Stimulated activated CD4-positive, alpha-beta T cell treated with anti-CD3 and anti-CD28 coated beads, TNF-alpha, amount 100 ng/mL, for 24 hours (primary cell): Measurements from ENCODE around the gene HINFP.
A peak's percentile ranks its signal among the peaks of the same experiment; 100 is the strongest.
"Not testable (repeated sequence)": the region's sequence is repeated elsewhere in the genome, so short reads cannot be mapped to it uniquely, and the experiment has no call there.

Experiments used
- DNase-seq, 3 experiments: peaks; one replicate each; pipeline ENCODE4 v3.0.0-alpha.2; 2020; ENCODE audit warnings: low read depth in 3 of 3

The HINFP gene

DNA sequence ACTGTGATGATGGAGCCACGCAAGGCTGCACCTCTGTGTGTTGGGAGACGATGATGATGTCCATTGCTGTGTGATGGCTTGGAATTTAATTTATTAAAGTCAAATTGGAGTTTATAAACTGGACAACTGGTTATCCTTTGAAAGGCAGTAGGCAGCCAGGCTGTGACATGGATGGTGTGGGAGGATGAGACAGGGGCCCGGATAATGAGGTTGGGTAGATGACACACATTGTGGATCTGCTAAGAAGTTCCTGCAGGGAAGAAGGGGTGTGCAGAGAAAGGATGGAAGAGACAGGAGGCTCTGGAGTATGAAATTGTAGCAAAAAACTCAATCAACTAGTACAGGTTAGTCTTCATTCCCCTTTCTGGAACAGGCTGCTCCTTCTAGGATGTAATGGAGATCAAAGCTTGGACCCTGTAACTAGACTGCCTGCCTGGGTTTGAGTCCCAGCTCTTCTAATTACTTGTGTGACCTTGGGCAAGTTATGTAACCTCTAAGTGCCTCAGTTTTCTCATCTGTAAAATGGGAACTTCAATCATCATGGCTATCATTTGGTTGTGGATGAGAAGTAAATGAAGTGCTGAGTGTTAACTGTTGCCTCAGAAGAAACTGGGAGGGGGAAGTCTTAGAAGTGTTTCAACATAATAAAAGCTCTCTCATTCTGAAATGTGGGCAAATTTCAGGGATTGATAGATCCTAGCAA is 4.2 kb upstream of the HINFP start:
- DNase-seq = no peak

DNA sequence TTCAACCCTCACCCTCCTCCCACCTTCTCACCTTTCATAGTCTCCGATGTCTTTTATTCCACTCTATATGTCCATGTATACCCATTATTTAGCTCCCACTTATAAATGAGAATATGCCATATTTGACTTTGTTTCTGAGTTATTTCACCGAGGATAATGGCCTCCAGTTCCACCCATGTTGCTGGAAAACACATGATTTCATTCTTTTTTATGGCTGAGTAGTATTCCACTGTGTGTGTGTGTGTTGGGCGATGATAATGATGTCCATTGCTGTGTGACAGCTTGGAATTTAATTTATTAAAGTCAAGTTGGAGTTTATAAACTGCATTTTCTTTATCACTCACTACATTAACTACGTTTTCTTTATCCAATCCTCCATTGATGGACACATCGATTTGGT is 3.2 kb upstream of the HINFP start:
- no peak for DNase-seq

DNA sequence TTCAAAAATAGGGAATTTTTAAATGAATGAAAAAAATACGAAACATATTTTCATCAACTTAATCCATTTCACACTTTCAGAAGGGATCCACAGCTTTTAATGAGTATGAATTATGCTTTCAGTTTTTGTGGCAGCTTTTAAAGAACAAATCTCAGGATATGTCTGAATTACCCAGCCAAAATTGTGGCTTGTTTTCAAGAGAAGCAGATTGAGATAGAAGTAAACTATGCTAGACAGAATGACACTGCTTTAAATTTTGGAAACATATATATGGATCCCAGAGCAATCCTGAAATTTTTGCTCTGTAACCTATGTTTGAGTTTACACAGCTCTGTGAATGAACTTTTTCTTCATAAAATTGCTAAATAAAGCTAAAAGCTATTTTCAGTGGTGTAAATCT is 2.4 kb upstream of the HINFP start:
- DNase-seq = no peak

DNA sequence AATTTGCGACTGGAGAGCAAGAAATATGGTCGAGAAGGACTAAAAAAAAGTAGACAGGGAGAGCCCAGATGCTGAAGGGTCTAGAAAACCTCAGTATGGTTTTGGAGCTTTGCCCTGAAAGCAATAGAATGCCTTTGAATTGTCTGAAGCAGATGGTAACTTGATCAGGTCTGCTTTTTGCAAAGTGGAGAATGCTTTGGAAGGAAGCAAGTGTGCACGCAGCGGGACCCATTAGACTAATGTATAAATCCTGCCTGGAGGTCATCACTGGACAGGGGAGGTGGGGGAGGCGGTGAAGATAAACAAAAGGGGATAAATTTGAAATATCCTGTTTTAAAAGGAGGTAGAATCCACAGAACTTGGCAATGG is 757 bp upstream of the HINFP start:
- no peak for DNase-seq

DNA sequence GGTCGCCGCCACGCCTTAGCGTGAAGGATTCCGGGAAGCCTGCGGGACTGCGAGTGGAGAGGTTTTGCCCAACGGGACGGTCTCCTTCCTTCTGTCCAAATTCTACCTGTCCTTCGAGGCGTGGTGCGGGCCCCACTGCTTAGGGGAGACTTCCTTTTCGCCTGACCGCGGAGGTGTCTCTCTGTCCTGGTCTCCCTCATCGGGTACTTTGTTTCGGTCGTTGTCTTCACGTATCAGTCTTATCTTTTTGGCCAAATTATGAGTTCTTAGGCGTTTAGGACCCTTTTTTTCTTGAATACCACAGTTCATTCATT is 388 bp downstream of the HINFP start:
- no peak for DNase-seq

DNA sequence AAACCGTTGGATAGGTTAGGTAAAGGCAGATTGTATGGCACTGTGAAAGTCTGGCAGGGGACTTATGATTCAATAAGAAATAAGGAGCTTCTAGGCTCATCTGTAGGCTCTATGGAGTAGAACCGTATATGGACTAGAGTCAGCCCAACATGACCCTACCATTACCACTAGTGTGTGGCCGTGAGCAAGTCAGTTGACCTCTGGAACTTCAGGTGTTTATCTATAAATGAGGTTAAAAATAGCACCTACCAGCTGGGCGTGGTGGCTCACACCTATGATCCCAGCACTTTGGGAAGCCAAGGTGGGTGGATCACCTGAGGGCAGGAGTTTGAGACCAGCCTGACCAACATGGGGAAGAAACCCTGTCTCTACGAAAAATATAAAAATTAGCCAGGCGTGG is 4.4 kb downstream of the HINFP start:
- DNase-seq = no peak

DNA sequence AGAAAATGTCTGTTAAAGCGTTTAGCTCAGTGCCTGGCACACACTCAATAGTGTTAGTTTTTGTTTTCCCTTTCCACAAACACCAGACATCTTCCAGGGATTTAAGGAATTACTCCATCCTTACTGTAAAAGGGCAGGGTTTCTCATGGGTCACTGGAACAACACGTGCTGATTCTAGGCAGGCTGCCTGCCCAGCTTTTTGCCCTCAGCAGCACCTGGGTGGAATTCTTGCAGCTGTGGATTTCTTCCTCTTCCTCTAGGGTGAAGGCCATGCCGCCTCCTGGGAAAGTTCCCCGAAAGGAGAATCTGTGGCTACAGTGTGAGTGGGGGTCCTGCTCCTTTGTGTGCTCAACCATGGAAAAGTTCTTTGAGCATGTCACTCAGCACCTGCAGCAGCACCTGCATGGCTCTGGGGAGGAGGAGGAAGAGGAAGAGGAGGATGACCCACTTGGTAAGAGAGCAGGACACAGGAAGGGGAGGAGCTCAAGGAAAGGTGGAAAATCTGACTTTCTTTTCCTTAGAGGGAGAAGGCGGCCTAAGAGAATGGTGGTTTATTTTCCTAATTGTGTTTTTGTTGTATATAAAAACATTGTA is 5.4 kb downstream of the HINFP start:
- no peak for DNase-seq

DNA sequence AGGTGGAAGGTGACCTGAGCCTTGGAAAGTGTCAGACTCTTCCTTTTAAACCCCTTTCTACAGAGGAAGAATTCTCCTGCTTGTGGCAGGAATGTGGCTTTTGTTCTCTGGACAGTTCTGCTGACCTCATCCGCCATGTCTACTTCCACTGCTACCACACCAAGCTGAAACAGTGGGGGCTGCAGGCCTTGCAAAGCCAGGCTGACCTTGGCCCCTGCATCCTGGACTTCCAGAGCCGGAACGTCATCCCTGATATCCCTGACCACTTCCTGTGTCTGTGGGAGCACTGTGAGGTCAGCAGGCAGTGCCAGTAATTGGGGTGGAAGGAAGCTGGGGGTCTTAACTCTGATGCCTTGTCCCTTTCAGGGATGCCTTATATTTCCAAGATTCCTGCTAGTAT is 9.3 kb downstream of the HINFP start:
- DNase-seq = no peak

DNA sequence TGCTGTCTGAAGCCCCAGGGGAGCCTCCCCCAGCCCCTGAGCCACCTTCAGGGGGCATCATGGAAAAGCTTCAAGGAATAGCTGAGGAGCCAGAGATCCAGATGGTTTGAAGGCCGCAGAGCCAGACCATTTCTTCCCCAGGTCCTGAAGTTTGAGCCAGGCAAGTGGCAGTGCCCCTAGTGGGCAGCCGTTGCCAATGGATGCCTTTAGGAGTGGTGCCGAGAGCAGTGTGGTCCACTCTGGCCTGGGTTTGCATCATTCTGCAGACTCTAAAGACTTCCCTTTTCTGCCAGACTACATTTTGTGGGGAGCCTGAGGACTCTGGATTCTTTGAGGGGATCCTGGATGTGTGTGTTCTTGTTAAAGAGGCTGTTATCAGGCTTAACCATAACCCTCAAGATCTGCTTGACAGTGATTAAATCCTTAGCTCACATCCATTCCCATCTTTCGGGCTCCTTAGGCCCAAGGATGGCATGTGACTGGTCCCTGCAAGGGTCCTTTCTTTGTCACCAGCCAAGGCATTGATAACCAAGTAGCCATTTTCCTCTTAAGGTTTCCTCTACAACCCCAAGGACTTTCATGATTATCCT is 13.1 kb downstream of the HINFP start:
- no peak for DNase-seq

DNA sequence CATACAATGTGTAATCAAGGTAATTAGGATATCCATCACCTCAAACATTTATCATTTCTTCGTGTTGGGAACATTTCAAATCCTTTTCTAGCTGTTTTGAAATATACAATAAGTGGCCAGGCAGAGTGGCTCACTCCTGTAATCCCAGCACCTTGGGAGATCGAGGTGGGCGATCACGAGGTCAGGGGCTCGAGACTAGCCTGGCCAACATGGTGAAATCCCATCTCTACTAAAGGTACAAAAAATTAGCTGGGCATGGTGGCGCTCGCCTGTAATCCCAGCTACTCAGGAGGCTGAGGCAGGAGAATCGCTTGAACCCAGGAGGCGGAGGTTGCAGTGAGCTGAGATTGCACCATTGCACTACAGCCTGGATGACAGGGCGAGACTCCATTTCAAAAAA is 17.9 kb downstream of the HINFP start:
- DNase-seq = not testable (repeated sequence)

DNA sequence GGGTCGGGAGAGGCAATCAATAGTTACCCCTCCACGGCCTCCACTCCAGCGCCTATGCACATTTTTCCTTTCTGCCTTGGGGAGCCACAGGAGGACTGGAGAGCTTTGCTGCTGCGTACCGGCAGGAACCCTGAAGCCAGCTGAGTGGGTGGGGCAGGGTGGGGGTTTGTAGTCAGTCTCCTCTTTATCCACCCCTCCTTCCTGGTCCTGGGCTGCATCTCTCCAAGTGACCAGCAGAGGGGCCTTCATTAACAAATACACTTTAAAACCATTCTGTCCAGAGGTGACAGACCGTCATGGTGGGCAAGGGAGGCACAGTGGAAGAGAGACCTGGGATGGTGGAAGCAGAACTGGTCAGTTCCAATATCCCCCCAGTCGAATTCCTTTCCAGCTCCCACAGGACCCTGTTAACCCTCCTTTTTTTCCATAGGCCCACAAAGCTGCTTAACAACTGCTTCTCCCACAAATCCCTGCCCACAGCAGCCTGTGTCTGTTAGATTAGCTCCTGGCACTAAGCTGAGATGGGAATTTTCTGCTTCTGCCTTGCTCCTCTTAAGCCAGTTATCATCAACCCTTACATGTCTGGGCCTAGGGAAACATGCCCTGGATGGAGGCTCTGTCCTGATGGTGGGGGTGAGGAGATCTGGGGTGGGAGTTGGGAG is 23.6 kb downstream of the HINFP start:
- DNase-seq = no peak

DNA sequence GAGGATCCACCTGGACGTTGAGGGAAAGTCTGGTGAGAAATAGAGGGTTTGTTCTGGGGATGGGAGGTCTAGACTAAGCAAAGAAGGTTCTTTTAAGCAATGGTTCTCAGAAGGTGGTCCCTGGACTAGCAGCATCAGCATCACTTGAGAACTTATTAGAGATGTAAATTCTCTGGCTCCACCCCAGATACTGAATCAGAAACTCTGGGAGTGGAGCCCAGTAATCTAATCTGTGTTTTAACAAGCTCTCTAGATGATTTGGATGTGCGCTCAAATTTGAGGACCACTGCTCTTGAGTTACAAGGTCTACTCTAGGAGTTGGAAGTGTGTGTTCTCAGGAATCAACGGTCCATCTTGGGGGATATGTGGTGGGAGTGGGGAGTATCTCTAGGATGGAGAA is 24.2 kb downstream of the HINFP start:
- no peak for DNase-seq

DNA sequence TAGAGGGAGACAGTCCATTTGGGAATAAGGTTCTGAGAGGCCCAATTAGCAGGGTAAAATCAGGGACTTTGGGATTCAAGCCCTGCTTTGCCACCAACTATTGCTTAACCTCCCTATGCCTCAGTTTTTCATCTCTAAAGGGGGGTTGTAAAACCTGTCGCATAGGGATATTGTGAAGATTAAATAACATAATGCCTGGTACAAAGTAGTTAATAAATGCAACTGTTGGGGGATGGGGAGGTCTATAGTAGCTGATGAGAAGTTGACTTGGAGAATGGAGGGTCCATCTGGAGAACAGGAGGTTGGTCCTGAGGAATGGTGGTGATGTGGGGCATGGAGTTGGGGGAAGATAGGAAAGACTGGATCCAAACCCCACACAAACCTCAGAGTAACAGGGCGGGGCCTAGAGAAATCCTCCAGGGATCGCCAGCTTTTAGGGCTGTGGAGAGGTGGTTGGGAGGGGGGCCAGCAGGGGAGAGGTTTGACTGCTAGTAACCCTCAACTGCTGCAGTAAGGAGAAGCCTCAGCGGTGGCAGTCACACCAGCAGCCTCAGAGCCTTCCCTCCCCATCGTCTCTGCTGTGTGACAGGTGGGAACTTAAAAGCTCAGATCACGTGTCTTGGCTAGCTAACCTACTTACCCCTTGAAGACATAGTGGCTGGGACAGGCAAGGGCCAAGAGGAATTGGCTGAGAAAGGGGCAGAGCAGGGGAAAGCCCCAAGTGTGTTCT is 26.4 kb downstream of the HINFP start:
- no peak for DNase-seq

DNA sequence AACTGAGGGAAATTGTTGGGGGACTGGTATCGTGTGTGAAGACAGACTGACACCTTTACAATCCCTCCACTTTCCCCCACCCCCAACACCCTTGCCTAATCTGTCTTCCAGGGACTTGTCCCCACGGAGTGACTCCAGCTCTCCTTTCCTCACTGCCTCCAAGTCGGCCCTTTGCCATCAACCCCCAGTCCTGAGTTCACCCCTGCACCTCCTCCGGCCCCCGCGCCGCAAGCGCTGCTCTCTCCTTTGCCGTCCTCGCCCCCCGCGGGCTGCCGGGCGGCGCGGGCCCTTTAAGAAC is 27.3 kb downstream of the HINFP start:
- DNase-seq = no peak

DNA sequence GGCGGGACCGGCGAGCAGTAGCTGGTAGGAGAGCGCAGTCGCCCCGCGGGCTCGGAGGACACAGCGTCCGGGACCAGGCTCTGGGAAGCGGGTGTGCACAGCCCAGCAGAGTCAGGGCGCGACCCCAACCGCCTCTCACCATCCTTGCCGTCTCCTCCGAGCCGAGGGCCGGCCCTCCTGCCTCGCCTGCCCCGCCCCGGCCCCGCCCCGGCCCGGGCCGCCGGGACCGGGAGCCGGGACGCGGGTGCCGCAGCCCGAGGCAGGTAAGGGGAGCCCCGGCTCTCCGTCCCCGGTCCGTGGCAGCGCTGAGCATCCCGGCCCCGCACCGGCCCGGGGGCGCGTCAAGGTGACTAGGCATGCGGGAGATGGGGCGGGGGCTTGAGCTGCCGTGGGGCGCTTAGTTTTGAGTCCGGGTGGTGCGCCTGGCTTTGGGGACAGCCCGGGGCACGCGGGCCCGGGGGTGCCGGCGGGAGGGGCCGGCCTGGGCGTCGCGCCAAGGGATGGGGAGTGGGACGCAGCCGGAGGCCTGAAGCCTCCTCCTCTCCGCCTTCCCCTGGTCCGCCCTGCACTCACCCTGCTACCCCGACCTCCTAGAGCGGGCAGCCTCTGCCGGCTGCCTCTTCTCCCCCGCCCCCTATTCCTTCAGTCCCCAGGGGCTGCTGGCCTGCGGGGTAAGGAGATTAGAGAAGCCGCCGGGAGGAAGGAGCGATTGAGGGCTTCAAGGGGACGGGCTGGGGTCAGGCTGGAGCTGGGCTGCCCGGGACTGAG is 27.8 kb downstream of the HINFP start, which contains the start of gene ABCG4:
ABCG4 (plus strand) TSS at position 35 of the 768 bp plus-strand sequence. CDS start 914 bp downstream, outside the sequence.
- DNase-seq = peak in 1 of 3 experiments; percentile 21

DNA sequence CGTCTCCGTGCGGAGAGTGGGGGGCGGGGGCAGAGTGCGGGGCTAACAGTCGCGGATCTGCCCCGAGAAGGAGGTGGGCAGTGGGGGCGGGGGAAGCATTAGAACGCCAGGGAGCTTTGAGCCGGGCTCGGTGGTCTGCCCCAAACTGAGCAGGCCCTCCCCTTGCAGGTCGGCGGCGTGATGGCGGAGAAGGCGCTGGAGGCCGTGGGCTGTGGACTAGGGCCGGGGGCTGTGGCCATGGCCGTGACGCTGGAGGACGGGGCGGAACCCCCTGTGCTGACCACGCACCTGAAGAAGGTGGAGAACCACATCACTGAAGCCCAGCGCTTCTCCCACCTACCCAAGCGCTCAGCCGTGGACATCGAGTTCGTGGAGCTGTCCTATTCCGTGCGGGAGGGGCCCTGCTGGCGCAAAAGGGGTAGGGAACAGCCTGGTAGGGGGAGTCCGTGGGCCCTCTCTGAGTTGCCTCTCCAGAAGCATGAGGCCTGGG is 28.5 kb downstream of the HINFP start:
- no peak for DNase-seq

DNA sequence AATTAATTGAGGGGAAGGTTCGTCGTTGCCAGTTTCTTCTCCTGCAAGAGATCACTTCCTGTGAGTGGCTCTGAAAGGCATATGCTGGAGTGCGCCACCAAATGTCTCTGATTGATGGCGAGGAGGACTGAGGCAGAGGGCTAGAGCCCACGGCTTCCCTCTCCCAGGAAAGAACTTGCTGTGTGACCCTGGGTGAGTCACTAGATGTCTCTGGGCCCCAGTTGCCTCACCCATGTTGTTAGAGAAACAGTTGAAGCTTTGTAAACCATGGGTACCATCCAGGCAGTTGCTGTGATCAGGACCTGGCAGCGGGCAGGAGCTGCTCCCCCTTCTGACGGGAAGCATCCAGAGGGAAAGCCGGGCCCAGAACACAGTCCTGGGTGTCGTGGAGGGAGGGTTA is 30.7 kb downstream of the HINFP start:
- DNase-seq = no peak

DNA sequence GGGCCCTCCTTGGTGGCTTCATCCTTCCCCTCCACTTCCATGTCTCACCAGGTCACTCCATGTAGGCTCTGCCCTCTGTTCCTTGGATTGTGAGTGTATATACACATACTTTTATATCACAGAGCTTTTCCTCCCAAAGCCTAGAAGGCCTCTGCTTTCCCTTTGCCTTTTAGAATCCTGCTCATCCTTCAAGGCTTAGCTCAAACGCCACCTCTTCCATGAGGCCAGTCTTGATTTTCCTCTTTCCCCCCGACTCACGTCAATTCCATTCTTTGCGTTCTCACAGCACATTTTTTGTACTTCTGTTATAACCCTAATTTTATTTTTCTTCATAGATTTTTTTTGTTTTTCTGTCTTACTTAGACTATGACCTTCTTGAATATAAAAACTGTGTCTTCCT is 31.2 kb downstream of the HINFP start:
- no peak for DNase-seq

DNA sequence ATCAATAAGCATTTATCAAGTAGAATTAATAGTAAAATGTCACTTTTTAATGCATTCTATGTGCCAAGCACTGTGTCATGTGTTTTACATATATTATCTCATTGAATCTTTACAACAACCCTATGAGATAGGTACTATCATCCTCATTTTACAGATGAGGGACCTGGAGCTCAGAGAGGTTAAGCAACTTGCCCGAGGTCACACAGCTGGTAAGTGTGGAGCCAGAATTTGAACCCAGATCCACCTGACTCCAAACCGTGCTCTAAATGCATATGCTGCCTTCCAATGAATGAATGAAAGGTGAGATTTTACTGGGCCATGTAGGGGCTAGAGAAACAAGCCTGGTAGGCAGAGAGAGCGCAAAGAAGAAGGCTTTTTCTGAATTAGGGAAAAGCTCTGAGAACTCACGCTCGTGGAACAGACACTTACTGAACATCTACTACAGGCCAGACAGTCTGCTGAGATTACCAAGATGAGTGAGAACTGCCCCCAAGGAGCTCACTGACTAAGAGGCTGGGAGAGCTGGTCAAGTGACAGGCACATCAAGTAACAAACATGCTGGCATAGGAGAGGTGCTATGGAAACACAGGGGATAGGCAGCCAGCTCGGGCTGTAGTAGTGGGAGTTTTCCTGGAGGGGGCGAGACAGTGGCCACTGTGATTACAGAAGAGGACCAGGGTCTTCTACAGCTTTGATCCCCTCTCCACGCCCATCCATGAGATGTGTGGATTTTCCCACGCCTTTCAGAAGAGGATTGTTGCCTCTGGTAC is 31.9 kb downstream of the HINFP start:
- no peak for DNase-seq

DNA sequence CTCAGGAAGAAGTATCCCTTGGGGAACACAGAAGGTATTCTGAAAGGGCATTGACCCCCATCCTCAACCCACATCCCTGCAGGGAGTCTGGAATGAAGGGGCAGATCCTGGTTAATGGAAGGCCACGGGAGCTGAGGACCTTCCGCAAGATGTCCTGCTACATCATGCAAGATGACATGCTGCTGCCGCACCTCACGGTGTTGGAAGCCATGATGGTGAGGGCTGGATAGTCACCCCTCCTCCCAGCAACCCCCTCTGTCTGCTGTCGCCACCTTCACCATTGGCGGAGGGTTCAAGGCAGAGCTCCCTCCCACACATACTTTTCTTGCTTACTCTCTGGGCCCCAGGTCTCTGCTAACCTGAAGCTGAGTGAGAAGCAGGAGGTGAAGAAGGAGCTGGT is 32.8 kb downstream of the HINFP start:
- no peak for DNase-seq
